ENCODE measurements around the gene SCD5.

Gene SCD5

GRCh38 chr4:82746705-82747574 is 51.7 kb downstream of the SCD5 start:
- TF ChIP-seq CTCF (conservative IDR thresholded peaks at IDR 0.05; ENCODE audit: low read depth, low read length), result no peak
- H3K4me2 ChIP-seq, result no peak overlapping the region
- H3K79me2 ChIP-seq (ENCODE audit: insufficient read depth, low read depth), result no peaks in the 10 kb centered on the region
- H3K4me3 ChIP-seq (IDR thresholded peaks at IDR 0.05; ENCODE audit: insufficient read depth, low read depth, low read length), result no peak overlapping the region
- H4K20me1 ChIP-seq (ENCODE audit: insufficient read depth), result no peaks in the 10 kb centered on the region
- no peak overlapping the region for H3K27ac ChIP-seq
- no peaks in the 10 kb centered on the region for H3K4me1 ChIP-seq (ENCODE audit: low read depth, poor library complexity, severe bottlenecking)
- H3K9ac ChIP-seq, result no peak overlapping the region
- no peak overlapping the region for H2AFZ ChIP-seq (ENCODE audit: low read depth)
- no peaks in the 10 kb centered on the region for H3K27me3 ChIP-seq (ENCODE audit: insufficient read depth, low read depth)
- no peaks in the 10 kb centered on the region for H3K36me3 ChIP-seq (ENCODE audit: insufficient read depth)

GRCh38 chr4:82745173-82745842 is 53.3 kb downstream of the SCD5 start:
- Histone ChIP-seq H2AFZ (ENCODE audit: low read depth) (no peak overlapping the region), H3K4me3 (IDR thresholded peaks at IDR 0.05; ENCODE audit: insufficient read depth, low read depth, low read length) (no peak overlapping the region), H3K4me2 (no peak overlapping the region), H3K27me3 (ENCODE audit: insufficient read depth, low read depth) (no peaks in the 10 kb centered on the region), H3K4me1 (ENCODE audit: low read depth, poor library complexity, severe bottlenecking) (no peaks in the 10 kb centered on the region), H3K36me3 (ENCODE audit: insufficient read depth) (no peaks in the 10 kb centered on the region), H3K79me2 (ENCODE audit: insufficient read depth, low read depth) (no peaks in the 10 kb centered on the region), H3K9ac (no peak overlapping the region), H3K27ac (no peak overlapping the region), H4K20me1 (ENCODE audit: insufficient read depth) (no peaks in the 10 kb centered on the region)
- TF ChIP-seq CTCF (conservative IDR thresholded peaks at IDR 0.05; ENCODE audit: low read depth, low read length), result no peak

- H3K9ac ChIP-seq, result no peak overlapping the region
- H4K20me1 ChIP-seq (ENCODE audit: insufficient read depth), result no peaks in the 10 kb centered on the region
- H3K4me1 ChIP-seq (ENCODE audit: low read depth, poor library complexity, severe bottlenecking), result no peaks in the 10 kb centered on the region
- H3K27ac ChIP-seq, result no peak overlapping the region
- TF ChIP-seq CTCF (conservative IDR thresholded peaks at IDR 0.05; ENCODE audit: low read depth, low read length), result no peak
- H3K4me3 ChIP-seq (IDR thresholded peaks at IDR 0.05; ENCODE audit: insufficient read depth, low read depth, low read length), result no peak overlapping the region
- no peaks in the 10 kb centered on the region for H3K27me3 ChIP-seq (ENCODE audit: insufficient read depth, low read depth)
- no peak overlapping the region for H2AFZ ChIP-seq (ENCODE audit: low read depth)
- H3K4me2 ChIP-seq, result no peak overlapping the region
- H3K36me3 ChIP-seq (ENCODE audit: insufficient read depth), result no peaks in the 10 kb centered on the region
- H3K79me2 ChIP-seq (ENCODE audit: insufficient read depth, low read depth), result no peaks in the 10 kb centered on the region
Measured at GRCh38 chr4:82744284-82744968, 54.2 kb downstream of the SCD5 start.

GRCh38 chr4:82741188-82741587 is 57.4 kb downstream of the SCD5 start:
- Histone ChIP-seq H3K4me3 (IDR thresholded peaks at IDR 0.05; ENCODE audit: insufficient read depth, low read depth, low read length) (no peak overlapping the region), H3K4me2 (no peak overlapping the region), H3K27me3 (ENCODE audit: insufficient read depth, low read depth) (no peaks in the 10 kb centered on the region), H3K79me2 (ENCODE audit: insufficient read depth, low read depth) (no peaks in the 10 kb centered on the region), H3K27ac (no peak overlapping the region), H3K9ac (no peak overlapping the region), H4K20me1 (ENCODE audit: insufficient read depth) (no peaks in the 10 kb centered on the region), H2AFZ (ENCODE audit: low read depth) (no peak overlapping the region), H3K4me1 (ENCODE audit: low read depth, poor library complexity, severe bottlenecking) (no peaks in the 10 kb centered on the region), H3K36me3 (ENCODE audit: insufficient read depth) (no peaks in the 10 kb centered on the region)
- no peak for TF ChIP-seq CTCF (conservative IDR thresholded peaks at IDR 0.05; ENCODE audit: low read depth, low read length)
